Thymus (tissue), 11 donors: ENCODE results near the gene KRT3. TPM values are rescaled to one million over a fixed set of nuclear protein-coding genes. Genes with fewer than 3 reads are reported as not detected.

Experiments used
- DNase-seq, 9 donors: peaks; one replicate each; pipeline ENCODE4 v3.0.0-alpha.2; 2013; ENCODE audit warnings: low spot score in 9 of 9, low read depth in 6 of 9, missing footprints in 1 of 9
- H3K27ac ChIP-seq, 2 donors: one replicate each; pipeline ENCODE4 v1.5.1; 2013; ENCODE audit warnings: control low read depth in 1 of 2, low read depth in 1 of 2, low read length in 1 of 2, mild to moderate bottlenecking in 1 of 2, moderate library complexity in 1 of 2
- H3K27me3 ChIP-seq, 2 donors: one replicate each; pipeline ENCODE4 v1.5.1; 2013; ENCODE audit warnings: low read length in 1 of 2; ENCODE audit not compliant: control insufficient read depth in 2 of 2, insufficient read depth in 1 of 2
- H3K36me3 ChIP-seq, 2 donors: one replicate each; pipeline ENCODE4 v1.5.1; 2013; ENCODE audit warnings: low read length in 1 of 2, mild to moderate bottlenecking in 1 of 2, moderate library complexity in 1 of 2; ENCODE audit not compliant: control insufficient read depth in 2 of 2, insufficient read depth in 2 of 2
- H3K4me1 ChIP-seq, 2 donors: one replicate each; pipeline ENCODE4 v1.5.1; 2013; ENCODE audit warnings: low read length in 2 of 2; ENCODE audit not compliant: control insufficient read depth in 2 of 2, insufficient read depth in 2 of 2
- H3K4me3 ChIP-seq, 2 donors: one replicate each; pipeline ENCODE4 v1.5.1; 2013; ENCODE audit warnings: low read length in 2 of 2, control low read depth in 1 of 2, mild to moderate bottlenecking in 1 of 2
- H3K9me3 ChIP-seq, 2 donors: one replicate each; pipeline ENCODE4 v1.5.1; 2013; ENCODE audit warnings: low read length in 1 of 2, mild to moderate bottlenecking in 1 of 2; ENCODE audit not compliant: control insufficient read depth in 2 of 2, insufficient read depth in 1 of 2
- WGBS: extraction: QIAGEN DNeasy Blood & Tissue Kit; methylation state at CpG from one replicate; pipeline ENCODE4 v1.1.7; 2013; 5-methylcytosine and 5-hydroxymethylcytosine counted together
- polyA plus RNA-seq: library from polyadenylated mRNA; stranded (reverse); fragments of 200-250 nt; gene quantifications from one replicate; pipeline ENCODE4 v1.2.3, GENCODE V29; 2013
- total RNA-seq: library from RNA; stranded (reverse); fragments of 120-200 nt; gene quantifications from one replicate; pipeline ENCODE4 v1.2.4, GENCODE V29; 2013
- donor health status: healthy.

KRT3 gene
- total and polyA plus RNA-seq, 2 donors: 0.14 to 1.0 TPM

DNA sequence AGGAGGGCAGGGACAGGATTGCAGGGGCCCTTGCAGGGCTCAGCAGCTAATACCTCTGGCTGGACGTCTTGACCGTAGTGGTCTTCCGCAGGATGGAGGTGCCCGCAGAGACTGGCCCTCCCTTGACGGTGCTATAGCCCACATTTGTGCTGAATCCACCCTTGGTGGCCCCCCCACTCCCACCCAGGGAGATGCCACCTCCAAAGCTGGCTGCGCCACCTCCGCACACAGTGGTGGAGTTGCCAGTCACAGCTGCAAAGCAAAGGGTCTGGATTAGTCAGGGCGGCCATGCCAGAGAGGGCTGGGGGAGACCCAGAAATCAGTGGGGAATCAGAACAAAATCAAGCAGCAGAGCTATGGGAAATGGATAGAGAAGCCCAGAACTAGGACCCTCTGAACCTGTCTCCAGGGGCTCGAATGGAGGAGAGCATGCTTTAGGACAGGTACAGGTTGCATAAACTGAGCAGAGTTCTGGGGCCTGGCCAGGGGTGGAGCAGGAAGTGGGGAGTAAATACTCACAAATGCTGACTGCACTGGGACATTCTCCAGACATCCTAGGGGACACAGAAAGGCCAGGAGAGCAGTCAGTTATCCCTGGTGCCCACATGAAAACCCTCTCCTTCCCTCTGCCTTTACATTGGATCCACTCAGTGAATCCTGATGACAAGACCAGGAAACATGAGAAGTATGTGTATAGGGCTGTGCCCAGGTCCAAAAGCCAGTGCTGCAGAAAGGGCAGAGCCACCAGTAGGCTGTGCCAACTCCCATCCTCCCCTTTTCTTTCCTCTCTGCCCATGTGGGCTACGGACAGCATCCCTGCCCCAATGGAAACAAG, 26.1 kb upstream of the KRT3 start:
- H3K27ac ChIP-seq: no peak overlapping the region
- H3K27me3 ChIP-seq: peaks cover 0 to 10% of the 10 kb centered on the region in 2 donors
- H3K4me1 ChIP-seq: peaks cover 0 to 2% of the 10 kb centered on the region in 2 donors
- no peaks in the 10 kb centered on the region for H3K9me3 ChIP-seq
- 90% methylated on average over 10 of the region's 10 CpGs for WGBS
- H3K36me3 ChIP-seq: no peaks in the 10 kb centered on the region
- no peak for DNase-seq
- H3K4me3 ChIP-seq: no peak overlapping the region

DNA sequence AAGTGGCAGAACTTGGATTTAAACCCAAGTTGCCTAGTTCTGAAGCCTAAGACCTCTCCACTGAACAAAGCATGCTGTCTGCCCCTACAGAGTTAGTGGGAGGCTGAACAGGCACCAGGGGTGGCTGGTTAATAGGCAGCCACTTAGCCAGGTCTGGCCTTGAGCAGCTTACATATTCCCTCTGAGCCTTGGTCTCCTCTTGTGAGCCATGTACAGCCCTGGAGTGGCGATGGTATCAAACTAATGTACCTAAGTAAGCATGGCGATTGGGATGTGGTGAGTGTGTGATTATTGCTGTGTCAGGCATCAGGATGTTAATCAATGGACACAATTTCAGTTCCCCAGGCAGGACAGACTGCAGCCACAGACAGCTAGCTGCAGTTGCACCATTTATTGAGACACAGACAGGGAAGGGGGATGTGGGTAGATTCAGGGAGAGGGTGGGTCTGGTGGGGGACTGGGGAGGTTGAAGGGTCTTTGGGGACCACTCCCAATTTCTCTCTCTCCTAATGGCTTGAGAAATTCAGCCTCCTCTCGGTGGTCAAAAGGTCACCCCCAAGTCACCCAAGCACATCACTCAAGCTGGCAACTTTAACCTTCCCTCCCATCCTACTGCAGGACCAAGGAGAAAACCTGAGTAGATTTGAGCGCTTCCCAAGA, 25.3 kb upstream of the KRT3 start:
- peaks cover 0 to 10% of the 10 kb centered on the region in 2 donors for H3K27me3 ChIP-seq
- peaks cover 0 to 2% of the 10 kb centered on the region in 2 donors for H3K4me1 ChIP-seq
- H3K9me3 ChIP-seq: no peaks in the 10 kb centered on the region
- no peak overlapping the region for H3K4me3 ChIP-seq
- DNase-seq: no peak
- WGBS: 98% methylated on average over 4 of the region's 4 CpGs
- no peaks in the 10 kb centered on the region for H3K36me3 ChIP-seq
- no peak overlapping the region for H3K27ac ChIP-seq

DNA sequence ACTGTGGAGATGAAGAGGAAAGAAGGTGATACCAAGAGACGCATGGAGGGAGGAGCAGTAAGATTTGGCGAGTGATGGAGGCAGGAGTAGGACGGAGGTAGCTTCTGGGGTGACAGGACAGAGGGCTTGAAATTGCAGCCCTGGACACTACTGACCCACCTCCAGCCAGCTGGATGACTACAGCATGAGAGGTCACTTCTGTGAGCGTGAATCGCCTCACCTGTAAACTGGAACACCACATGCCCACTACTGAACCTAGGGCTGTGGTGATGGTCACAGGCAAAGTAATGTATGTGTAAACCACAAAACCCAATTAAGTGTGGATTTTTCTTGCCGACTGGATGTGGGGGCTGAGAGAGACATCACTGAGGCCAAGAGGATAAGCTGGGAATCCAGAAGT, 24.6 kb upstream of the KRT3 start:
- no peak for DNase-seq
- no peak overlapping the region for H3K4me3 ChIP-seq
- WGBS: 97% methylated on average over 6 of the region's 6 CpGs
- H3K27ac ChIP-seq: no peak overlapping the region
- H3K9me3 ChIP-seq: no peaks in the 10 kb centered on the region
- H3K36me3 ChIP-seq: no peaks in the 10 kb centered on the region
- H3K27me3 ChIP-seq: peaks cover 0 to 10% of the 10 kb centered on the region in 2 donors
- H3K4me1 ChIP-seq: peaks cover 0 to 2% of the 10 kb centered on the region in 2 donors

DNA sequence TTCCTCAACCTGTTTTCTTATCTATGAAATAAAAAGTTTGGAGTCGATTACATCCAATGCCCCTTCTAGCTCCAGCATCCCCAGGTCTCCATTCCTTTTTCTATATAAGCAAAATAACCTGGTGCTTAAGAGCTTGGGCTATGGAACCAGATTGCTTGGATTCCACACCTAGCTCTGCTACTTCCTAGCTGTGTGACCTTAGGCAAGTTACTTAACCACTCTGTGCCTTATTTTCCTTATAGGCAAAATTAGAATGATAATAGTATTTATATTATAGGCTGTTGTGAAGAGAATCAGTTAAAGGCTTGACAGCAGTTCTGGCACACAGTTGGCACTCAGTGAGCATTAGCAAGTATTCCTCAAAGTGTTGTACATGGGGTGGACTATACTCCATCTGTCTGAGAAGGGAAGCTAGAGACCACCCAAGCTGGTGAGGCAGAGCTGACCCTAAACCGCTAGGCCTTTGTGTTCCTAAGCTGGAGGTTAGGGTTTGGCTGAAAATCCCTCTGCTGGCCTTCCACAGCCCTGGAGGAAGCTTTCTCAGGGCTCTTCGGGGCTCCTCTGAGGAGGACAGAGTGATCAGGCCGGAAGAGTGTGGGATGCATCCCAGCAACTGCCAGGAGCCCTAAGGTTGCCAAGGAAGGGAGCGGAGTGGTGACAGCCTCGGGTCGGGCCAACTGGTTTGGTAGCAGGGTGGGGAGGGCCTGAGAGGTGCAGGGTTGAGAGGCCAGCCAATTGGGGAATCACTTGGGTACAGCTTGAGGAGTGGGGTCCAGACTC, 24.0 kb upstream of the KRT3 start:
- no peaks in the 10 kb centered on the region for H3K36me3 ChIP-seq
- peaks cover 0 to 2% of the 10 kb centered on the region in 2 donors for H3K4me1 ChIP-seq
- DNase-seq: no peak
- no peak overlapping the region for H3K27ac ChIP-seq
- H3K27me3 ChIP-seq: peaks cover 0 to 10% of the 10 kb centered on the region in 2 donors
- no peaks in the 10 kb centered on the region for H3K9me3 ChIP-seq
- 94% methylated on average over 7 of the region's 7 CpGs for WGBS
- H3K4me3 ChIP-seq: no peak overlapping the region

DNA sequence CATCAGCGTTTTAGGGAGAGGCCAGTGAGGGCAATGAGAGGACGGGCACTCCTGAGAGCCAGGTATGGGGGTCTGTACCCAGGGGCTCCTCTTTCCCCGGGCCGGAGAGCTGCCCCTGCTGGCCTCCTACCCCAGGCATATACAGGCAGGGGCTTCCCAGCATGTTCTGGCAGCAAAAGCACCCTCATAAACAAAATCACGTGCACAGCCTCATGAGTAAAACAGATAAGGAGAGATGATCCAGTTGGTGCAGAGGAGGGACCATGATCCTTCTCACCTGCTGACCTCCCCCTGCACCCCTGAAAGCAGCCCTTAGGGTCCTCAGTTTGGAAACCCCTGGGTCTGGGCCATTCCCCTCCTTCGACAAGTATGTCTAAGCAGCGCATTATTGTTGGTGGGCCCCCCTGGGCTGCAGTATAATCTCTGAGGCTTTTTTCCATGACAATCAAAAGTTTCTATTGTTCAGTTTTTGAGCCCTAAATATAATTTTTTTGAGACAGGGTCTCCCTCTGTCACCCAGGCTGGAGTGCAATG, 23.0 kb upstream of the KRT3 start:
- H3K4me3 ChIP-seq: no peak overlapping the region
- 81% methylated on average over 7 of the region's 7 CpGs for WGBS
- no peak for DNase-seq
- peaks cover 0 to 10% of the 10 kb centered on the region in 2 donors for H3K27me3 ChIP-seq
- H3K27ac ChIP-seq: no peak overlapping the region
- H3K4me1 ChIP-seq: peaks cover 0 to 2% of the 10 kb centered on the region in 2 donors
- no peaks in the 10 kb centered on the region for H3K9me3 ChIP-seq
- no peaks in the 10 kb centered on the region for H3K36me3 ChIP-seq

DNA sequence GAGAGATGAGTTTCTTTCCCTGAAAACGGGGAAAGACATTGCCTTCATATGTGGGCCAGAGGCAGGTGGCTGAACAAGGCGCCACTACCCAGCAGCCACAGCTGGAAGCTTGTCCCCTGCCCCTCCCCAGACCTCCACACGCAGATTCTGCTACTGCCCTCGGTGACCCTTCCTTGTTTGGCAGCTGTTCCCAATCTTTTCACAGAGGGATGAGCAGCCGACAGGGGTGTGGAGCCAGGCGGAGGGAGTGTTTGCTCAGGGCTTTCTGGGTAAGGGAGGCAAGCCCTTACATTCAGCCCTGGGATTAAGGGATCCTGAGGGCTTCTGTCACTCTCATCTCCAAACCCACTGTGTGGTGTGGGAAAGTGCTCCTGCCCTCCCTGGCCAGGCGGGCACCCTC, 22.5 kb upstream of the KRT3 start:
- no peak overlapping the region for H3K27ac ChIP-seq
- no peaks in the 10 kb centered on the region for H3K9me3 ChIP-seq
- no peak for DNase-seq
- H3K27me3 ChIP-seq: peaks cover 0 to 11% of the 10 kb centered on the region in 2 donors
- peaks cover 0 to 2% of the 10 kb centered on the region in 2 donors for H3K4me1 ChIP-seq
- no peaks in the 10 kb centered on the region for H3K36me3 ChIP-seq
- no peak overlapping the region for H3K4me3 ChIP-seq
- 63% methylated on average over 7 of the region's 7 CpGs for WGBS

DNA sequence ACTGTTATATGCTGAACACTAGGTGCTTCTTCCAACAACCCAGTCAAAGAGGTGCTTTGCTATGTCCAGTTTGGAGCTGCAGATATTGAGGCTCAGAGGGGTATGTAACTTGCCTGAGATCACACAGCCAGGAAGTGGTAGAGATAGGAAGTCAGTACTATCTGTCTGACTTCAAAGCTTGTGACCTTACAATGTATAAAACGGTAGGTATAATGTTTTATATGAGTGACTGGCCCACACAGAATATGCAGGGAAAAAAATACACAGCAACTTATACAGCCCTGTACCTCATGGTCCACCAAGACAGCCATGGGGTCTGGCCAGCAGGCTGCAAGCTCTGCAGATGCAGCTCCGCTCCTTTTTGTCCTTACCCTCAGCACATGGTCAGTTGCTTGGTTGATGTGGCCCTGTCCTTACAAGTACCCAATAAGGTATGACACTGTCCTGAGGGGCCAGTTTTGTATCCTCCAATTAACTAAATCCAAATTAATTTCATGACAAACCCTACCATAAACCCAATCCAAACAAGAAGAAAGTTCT, 21.9 kb upstream of the KRT3 start:
- Histone ChIP-seq H3K27ac (no peak overlapping the region), H3K4me3 (no peak overlapping the region), H3K27me3 (peaks cover 0 to 12% of the 10 kb centered on the region in 2 donors), H3K9me3 (no peaks in the 10 kb centered on the region), H3K4me1 (peaks cover 0 to 2% of the 10 kb centered on the region in 2 donors), H3K36me3 (no peaks in the 10 kb centered on the region)
- WGBS: 79% methylated on average over 2 of the region's 2 CpGs
- no peak for DNase-seq

DNA sequence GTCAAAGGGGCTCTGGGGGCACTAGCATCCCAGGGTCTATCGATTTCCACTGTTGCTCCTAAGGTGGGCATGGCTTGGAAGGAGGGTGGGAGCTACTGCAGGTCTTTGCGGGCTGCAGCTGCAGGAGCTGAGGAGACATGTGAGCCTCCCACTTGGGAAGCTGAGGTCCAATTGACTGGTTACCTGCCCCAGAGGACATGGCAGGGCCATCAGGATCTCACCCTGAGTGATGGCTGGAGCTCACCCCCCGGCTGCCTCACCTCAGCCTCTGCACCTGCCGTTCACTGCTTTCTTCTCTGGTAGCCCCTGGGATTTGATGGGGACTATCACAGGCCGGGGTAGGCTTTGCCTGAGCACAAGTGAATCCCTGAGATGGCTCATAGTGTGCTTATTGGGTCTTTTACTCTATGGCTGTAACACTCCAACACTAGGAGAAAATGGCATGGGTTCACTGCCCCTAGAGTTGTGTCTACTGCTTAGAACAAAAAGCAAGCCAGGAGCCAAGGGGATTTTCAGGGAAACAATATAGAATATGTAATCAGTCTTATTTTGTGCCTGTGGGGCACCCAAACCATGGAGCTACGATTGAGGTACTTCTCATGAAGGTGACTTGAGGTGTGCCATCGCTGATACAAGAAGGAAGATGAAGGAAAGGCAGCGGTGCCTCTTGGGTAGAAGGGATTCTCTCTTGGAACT, 21.2 kb upstream of the KRT3 start:
- H3K4me1 ChIP-seq: no peaks in the 10 kb centered on the region
- WGBS: 94% methylated on average over 8 of the region's 8 CpGs
- H3K27me3 ChIP-seq: peaks cover 0 to 12% of the 10 kb centered on the region in 2 donors
- H3K4me3 ChIP-seq: no peak overlapping the region
- H3K27ac ChIP-seq: no peak overlapping the region
- no peaks in the 10 kb centered on the region for H3K36me3 ChIP-seq
- no peaks in the 10 kb centered on the region for H3K9me3 ChIP-seq
- DNase-seq: no peak
